NCI-H1694 treated with DMSO at 0.1 percent for 48 hours (cell line): ENCODE measurements around the gene BOD1.

Experiments used
- DNase-seq: peaks from one replicate; lab custom pipeline; 2025; lab: John Stamatoyannopoulos, UW

The BOD1 gene

GRCh38 chr5:173616577-173617118 is at the start of gene BOD1:
TSS of gene BOD1 (minus strand) at chr5:173616650. CDS start at chr5:173616436, 214 bp downstream.
- peak; percentile 95 for DNase-seq

- DNase-seq: no peak
These were observed 48.9 kb upstream of the BOD1 start for GRCh38 chr5:173665326-173665725.

- no peak for DNase-seq
These were observed 47.7 kb upstream of the BOD1 start for GRCh38 chr5:173664154-173664526.

GRCh38 chr5:173663352-173664153 is 47.1 kb upstream of the BOD1 start:
- DNase-seq: no peak

- DNase-seq: no peak
These were observed 46.3 kb upstream of the BOD1 start for GRCh38 chr5:173662581-173663351.

DNA sequence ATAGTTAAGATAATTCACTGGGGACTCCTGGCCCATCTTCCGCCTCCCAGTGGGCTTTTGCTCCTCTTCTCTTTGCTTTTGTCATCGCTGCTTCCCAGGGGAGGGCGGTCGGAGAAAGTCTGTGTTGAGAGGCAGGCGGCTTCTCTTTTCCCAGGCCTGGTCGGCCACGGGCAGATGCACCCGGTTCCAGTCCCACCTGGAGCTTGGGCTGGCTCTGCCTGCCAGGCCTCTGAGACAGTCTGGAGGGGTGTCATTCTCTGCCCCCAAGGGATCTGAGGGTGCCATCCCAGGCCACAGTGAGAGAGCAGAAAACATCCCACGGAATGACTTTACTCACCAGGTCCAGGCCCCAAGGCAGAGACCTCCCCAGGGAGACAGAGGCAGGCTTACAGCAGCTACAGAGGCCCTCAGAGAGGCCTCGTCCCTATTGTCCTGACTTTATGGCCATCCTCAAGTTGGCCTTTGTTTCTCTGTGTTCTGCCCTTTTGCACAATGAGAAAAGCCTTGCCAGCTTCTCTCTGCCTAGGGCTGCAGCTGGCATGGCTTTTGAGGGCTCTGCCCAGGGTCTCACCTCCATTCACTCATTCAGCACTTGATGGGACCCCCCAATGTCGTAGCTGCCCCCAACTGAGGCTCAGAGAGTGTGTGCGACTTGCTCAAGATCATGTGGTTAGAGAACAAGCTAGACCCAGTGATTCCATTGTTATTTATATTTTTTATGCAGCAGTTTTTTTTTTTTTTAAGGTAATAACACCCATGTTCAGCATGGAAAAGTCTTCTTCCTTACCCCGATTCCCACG is 44.2 kb upstream of the BOD1 start:
- DNase-seq: no peak

- no peak for DNase-seq
These were observed 43.0 kb upstream of the BOD1 start for GRCh38 chr5:173659423-173659822.

- DNase-seq: no peak
These were observed 41.4 kb upstream of the BOD1 start for GRCh38 chr5:173657741-173658356.

GRCh38 chr5:173655196-173655797 is 38.8 kb upstream of the BOD1 start:
- DNase-seq: no peak

DNA sequence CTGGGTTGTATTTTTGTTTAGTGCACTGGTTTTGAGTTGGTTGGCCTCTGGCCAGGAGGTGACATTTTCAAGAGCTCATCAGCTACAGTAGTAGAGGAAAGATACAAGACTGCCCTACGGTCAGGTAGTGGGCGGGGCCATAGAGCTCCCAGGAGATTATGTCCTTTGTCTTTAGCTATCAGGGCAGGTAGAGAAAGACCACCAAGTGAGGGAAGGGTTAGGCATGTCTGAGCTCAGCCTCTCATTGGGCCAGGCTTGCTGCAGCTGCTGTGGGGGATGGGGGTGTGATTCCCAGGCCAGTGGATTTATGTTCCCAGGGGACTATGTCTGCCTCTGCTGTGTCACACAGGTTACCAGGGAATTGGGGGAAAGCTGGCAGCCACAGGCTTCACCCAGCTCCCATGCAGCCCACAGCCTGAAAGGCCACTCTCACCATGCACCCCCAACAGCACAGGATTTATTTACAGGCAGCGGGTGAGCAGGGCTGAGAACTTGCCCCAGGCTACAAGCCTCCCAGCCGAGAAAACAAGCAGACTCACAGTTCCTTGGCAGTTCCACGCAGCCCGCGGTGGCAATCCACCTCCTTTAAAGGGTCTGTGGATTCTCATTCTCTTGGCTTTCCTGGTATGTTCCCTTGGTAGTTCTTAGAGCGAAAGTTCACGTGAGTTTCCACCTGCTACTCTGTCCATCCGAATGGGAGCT is 37.5 kb upstream of the BOD1 start:
- DNase-seq: no peak

GRCh38 chr5:173648308-173648866 is 31.9 kb upstream of the BOD1 start:
- DNase-seq: no peak

GRCh38 chr5:173646692-173647091 is 30.2 kb upstream of the BOD1 start:
- DNase-seq: no peak

GRCh38 chr5:173645890-173646574 is 29.6 kb upstream of the BOD1 start:
- no peak for DNase-seq

- DNase-seq: no peak
These were observed 29.0 kb upstream of the BOD1 start for GRCh38 chr5:173645437-173645807.

DNA sequence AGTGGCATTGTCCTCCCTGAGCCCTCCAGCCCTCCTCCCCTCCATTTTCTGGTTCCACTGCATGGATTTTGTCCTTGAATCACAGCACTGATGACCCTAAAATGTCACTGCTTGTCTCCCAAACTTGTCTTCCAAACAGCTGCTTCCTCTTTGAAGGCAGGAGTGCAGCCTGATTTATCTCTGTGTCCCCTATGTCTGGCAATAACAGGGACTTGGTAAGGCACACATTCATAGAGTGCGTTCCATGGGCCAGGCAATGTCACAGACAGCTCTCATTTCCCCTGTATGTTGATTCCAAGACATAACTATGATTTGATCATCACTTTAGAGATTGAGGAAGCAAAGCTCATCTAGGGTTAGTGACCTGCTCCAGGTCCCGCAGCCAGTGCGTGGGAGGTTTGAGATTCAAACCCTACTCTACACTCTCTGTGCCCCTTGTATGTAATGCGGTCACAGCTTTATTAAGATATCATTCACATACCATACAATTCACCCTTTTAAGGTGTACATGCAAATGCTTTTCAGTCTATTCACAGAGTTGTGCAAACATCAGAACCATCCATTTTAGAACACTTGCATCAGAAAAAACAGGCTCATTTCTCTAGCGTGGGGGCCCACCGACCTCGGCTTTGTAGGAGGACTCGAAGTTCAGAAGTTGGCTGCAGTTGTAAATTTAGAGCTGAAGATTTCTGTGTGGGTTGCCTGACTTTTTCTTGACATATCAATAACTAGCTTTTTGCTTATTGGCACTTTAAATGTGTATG is 28.4 kb upstream of the BOD1 start:
- no peak for DNase-seq

- DNase-seq: no peak
These were observed 27.5 kb upstream of the BOD1 start for GRCh38 chr5:173643964-173644363.

DNA sequence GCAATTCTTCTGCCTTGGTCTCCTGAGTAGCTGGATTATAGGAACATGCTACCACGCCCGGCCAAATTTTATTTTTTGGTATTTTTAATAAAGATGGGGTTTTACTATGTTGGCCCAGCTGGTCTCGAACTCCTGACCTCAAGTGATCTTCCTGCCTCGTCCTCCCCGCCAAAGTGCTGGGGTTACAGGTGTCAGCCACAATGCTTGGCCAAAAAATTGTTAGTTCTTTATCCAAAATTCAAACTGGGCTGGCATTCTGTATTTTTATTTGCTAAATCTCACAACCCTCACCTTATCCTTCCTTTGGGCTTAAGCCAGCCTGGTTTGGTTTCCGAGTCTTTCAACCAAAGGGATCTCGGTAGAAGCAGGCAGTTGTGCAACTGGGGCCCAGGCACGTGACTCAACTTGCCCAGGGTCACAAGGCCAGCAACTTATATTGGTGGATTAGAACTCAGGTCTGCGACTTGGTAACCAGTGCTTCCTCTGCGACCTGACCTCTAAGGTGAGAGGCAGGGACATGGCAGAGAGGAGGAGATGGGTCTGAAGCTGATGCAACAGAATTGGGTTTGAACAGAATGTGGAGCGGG is 26.5 kb upstream of the BOD1 start:
- no peak for DNase-seq

DNA sequence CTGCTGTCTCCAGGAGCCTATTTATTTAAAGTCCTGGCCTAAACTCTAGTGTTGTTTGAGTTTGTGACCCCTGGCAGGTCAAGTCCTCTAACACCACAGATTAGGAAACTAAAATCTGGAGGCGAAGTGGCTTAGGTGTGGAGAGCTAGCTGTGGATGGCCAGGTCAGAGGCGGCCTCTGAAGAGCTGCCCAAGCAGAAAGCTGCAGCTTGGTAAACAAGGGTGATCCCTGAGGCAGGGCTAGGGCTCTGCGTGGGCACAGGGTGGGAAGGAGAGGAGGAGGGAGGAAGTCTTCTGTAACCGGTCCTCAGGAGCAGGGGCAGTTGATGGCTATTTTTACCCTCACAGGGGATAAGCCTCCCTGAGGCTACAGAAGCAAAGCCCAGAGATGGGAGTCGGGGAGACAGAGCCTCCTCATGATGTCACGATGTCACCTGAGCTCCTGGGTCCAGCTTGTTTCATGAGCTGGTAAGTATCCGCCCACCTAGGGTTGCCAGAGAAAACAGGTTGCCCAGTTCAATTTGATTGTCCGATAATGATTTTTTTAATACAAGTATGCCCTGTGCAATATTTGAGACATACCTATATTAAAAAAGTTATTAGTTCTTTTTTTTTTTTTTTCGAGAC is 25.9 kb upstream of the BOD1 start:
- no peak for DNase-seq
